ENCODE data around the gene VENTX.
"Not testable (repeated sequence)": the region's sequence is repeated elsewhere in the genome, so short reads cannot be mapped to it uniquely, and the experiment has no call there.

Gene VENTX

GRCh38 chr10:133258818-133259601 is 21.4 kb downstream of the VENTX start:
- DNase-seq: peak; percentile 95 to 96

DNA sequence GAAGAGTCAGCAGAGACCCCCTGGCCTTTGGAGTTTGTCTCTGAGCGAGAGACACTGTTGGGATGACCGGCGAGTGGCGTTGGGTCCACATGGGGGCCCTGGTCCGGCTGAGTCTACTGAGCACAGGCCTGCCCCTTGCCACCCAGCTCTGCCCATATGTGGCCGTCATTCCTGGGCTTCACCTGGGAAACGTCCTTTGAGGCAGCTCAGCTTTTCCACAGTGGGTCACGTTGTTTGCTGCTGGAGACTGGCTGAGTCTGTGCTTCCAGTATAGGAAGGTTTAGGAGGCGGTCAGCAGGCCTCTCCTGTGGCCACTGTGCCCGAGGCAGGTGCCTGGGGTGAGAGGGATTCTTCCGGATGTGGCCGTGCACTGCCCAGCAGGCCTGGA is 21.9 kb downstream of the VENTX start:
- no peak for DNase-seq

GRCh38 chr10:133260895-133261725 is 23.5 kb downstream of the VENTX start:
- peak; percentile 77 to 82 for DNase-seq

DNA sequence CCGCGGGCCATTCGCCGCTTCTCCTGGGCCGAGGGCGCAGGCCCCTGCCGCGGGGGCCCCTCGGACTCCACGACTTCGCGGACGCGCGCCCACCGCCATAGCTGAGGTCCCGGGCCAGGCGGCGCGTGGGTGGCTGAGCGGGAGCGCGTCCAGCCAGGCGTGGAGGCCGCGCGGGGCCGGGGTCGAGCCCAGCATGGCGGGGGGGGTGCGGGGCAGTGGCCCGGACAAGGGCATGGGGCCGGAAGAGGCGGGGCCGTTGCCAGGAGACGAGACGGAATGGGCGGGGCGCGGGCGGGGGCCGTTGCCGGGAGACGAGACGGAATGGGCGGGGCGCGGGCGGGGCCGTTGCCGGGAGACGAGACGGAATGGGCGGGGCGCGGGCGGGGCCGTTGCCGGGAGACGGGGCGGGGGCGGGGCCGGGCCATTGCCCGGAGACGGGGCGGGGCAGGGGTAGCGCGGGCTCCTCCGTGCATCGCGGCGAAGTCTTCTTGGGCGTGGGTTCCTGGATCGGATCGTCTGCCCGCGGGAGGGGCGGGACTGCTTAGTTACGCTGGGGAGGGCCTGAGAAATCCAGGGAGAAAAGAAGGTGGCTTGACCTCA is 24.2 kb downstream of the VENTX start:
- peak; percentile 88 for DNase-seq

GRCh38 chr10:133262696-133263095 is 25.0 kb downstream of the VENTX start:
- DNase-seq: no peak

- DNase-seq: no peak
Observed at GRCh38 chr10:133263674-133264073, 26.0 kb downstream of the VENTX start.

DNA sequence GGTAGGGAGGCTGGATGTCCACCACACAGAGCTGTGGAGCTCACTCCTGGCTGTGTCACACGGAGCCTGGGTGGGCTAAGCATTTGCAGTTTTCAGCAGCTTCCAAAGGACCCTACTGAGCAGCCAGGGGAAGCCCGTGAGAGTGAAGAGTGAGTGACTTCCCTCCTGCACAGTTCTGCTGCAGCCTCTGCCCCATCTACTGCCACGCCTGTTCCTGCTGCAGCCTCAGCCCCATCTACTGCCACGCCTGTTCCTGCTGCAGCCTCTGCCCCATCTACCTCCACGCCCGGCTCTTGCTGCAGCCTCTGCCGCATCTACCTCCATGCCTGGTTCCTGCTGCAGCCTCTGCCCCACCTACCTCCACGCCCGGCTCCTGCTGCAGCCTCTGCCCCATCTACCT is 26.8 kb downstream of the VENTX start:
- DNase-seq: no peak

DNA sequence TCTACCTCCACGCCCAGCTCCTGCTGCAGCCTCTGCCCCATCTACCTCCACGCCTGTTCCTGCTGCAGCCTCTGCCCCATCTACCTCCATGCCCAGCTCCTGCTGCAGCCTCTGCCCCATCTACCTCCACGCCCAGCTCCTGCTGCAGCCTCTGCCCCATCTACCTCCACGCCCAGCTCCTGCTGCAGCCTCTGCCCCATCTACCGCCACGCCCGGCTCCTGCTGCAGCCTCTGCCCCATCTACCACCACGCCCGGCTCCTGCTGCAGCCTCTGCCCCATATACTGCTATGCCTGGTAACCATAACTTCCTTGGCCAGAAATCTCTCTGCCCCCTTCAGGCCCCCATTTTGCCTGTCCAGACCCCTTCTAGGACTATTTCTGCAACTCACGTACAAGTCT is 27.4 kb downstream of the VENTX start:
- DNase-seq: not testable (repeated sequence)

DNA sequence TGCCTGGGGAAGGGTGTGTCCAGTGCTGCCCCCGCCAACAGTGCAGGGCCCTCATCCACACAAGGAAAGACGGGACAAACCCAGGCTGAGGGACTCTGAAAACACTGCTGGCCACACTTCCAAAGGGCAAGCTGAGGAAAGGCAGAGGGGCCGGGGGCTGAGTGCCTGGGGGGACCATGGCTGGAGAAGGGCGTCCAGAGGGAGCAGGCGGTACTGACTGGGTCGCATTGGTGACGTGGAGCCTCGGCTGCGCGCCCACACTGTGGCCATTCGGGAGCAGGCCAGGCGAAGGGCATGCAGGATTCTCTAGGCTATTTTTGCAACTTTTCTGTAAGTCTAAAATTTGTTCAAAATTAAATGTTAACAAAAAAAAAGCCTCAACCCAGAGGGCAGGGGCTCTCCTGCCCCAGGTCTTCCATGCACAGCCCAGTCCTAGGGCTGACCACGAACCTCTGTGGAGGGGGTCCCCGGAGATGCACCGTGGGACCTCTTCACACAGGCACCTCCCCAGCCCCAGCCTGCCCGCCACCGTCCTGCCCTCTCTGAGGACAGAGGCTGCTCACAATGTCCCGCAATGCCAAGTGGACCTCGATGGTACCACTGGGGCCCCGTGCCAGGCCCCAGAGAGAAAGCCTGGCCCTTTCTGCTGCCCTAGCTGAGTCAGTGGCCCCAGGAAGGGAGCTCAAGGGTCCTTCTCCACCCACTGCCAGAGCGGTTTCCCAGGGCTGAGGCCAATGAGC is 28.6 kb downstream of the VENTX start:
- no peak for DNase-seq

DNA sequence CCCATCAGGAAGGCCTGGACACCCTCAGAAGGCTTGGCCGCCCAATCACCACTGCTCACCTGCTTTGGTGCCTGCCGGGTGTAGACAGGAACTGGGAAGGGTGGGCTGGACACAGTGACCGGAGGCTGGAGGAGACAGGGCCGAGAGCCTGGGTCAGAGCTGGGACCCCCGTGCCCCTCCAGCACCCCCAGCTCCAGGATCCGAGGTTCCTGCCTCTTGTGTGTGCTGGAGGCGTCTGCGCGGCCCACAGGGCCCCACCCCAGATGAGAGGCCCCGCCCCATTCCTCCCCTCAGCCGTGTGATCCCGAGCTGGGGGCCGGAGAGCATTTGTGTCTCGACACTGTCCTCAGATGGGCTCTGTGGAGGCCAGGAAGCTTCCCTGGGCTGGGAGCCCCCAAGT is 29.6 kb downstream of the VENTX start:
- DNase-seq: no peak

GRCh38 chr10:133267829-133268228 is 30.2 kb downstream of the VENTX start:
- DNase-seq: no peak

DNA sequence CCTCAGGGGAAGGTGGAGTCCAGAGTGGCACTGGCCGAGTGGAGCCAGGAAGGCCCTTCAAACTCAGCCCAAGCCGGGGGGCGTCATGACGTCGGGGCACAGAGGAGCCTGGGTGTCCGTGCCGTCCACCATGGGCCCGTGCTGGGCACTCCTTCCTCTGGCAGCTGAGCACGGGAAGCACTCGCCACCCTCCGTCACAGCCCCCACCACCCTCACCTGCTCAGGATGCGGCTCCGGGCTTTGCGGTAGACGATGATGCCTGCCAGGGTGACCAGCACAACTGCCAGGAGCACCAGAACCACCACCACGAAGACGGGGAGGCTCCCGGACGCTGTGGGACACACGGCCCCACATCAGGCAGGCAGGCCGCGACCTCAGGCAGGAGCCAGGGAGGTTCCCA is 30.9 kb downstream of the VENTX start:
- DNase-seq: no peak

DNA sequence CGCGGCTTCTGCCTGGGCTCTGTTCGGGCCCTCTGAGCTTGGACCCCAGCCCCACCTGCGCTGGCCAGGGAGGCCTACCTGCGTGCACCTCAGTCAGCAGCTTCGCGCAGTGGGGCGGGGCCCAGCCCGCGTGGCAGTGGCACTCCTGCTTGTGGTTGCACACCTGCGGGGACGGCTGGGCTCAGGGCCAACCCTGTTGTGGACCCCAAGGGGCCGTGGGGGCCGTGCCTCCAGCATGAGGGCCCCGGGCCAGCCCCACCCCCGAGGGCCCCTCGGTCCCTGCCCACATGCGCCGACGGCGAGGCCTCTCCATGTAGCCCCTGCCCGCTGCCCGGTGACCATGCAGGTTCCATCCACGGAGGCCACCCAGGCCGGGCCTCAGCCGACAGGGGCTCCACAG is 31.7 kb downstream of the VENTX start:
- no peak for DNase-seq

GRCh38 chr10:133270204-133270603 is 32.5 kb downstream of the VENTX start:
- no peak for DNase-seq

GRCh38 chr10:133270773-133271297 is 33.2 kb downstream of the VENTX start:
- no peak for DNase-seq

GRCh38 chr10:133271521-133272300 is 34.1 kb downstream of the VENTX start:
- no peak for DNase-seq

GRCh38 chr10:133272301-133272963 is 34.8 kb downstream of the VENTX start:
- DNase-seq: no peak

GRCh38 chr10:133272964-133273420 is 35.3 kb downstream of the VENTX start:
- no peak for DNase-seq

DNA sequence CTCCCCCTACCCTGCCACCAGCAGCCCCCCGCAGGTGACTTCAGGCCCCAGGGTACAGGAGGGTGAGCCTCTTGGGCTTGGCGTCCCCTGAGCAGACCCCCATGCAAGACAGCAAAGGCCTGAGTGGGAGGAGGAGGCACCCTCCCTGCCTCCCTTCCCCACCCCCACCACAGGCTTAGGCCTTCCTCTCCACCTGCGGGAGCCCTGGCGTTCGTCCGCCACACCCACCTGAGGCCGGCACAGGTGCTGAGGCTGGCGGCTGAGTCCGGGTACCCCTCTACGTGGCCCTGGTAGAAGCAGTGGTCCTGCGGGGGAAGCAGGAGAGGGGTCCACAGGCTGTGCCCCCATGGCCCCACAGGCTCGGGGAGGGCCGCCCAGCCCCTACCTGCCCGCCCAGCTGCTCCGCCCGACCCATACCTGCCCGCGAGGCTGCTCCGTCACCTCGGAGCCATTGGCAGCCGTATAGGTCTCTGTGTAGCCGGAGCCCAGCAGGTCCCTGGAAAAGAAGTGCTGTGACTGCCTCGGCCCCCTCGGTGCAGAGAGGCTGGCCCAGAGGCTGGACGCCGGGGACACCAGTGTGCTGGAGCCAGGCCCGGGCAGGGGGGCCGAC is 36.0 kb downstream of the VENTX start:
- no peak for DNase-seq

DNA sequence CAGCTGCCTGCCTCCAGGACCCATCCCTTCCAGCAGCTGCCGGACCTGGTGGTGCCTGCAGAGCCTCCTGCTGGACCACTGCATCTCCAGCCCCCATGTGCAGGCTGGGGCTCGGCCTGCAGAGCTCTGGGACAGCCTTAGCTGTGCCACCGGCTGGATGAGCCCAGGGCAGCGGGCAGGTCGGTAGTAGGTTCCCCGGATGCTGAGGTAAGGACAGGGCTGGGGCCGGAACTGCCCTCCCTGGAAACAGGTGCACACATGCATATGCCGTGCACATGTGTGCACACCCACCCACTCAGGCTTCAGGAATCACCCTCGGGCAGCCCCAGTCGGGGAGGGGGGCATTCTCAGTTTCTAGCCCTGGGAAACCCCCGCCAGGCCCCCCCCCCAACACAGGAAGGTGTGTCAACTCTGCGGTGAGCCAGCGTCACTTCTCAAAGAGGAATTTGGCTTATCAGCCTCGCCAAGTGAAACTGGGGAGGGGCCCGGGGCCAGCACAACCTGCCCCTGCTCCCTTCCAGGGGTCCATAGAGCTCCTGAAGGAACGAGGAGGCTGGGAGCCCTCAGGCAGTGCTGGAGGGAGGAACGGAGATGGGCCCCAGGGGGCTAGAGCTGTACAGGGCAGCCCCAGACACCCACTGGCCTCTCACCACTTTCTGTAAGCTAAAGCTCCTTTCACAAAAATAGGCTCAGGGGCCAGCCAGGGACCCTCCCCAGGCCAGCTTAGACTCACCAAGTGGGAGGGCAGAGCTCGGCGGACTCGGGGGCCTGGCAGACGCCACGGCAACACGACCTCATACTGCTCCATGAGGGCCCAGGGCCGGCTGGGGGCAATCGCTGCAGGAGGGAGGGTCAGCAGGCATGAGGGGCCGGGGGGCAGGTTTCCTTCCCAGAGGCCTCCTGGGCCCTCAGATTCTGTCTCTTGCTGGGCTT is 37.4 kb downstream of the VENTX start:
- DNase-seq: peak; percentile 85 to 90
